Measurements from ENCODE around the gene SQSTM1.

- TF ChIP-seq USF2 (IDR thresholded peaks at IDR 0.05; ENCODE audit: low read length), result no peak
- TF ChIP-seq SIN3A (conservative IDR thresholded peaks at IDR 0.05 in 1 of 2, IDR thresholded peaks at IDR 0.05 in 1 of 2; ENCODE audit: low read depth in 1 of 2, low read length in 2 of 2), result no peak
- TF ChIP-seq SP1 (IDR thresholded peaks at IDR 0.05; ENCODE audit: low read depth, low read length), result no peak
- no peak for TF ChIP-seq CTCF (IDR thresholded peaks at IDR 0.05; ENCODE audit: control extremely low read depth in 1 of 3, insufficient read depth in 1 of 3, low read depth in 1 of 3, low read length in 3 of 3)
- TF ChIP-seq TAF7 (optimal IDR thresholded peaks at IDR 0.05; ENCODE audit: borderline replicate concordance, low read depth, low read length), result no peak
- TF ChIP-seq POLR2AphosphoS5 (IDR thresholded peaks at IDR 0.05; ENCODE audit: low read depth, low read length), result no peak
- TF ChIP-seq NRF1 (IDR thresholded peaks at IDR 0.05; ENCODE audit: low read depth, low read length), result no peak
- no peak for TF ChIP-seq JUND (IDR thresholded peaks at IDR 0.05; ENCODE audit: low read length)
- TF ChIP-seq CBX5 (IDR thresholded peaks at IDR 0.05; ENCODE audit: low read depth, low read length), result no peak
- TF ChIP-seq TCF12 (IDR thresholded peaks at IDR 0.05; ENCODE audit: low read depth, low read length), result no peak
- TF ChIP-seq EZH2 (IDR thresholded peaks at IDR 0.05; ENCODE audit: low read depth, low read length, severe bottlenecking), result no peak
- TF ChIP-seq EP300 (IDR thresholded peaks at IDR 0.05; ENCODE audit: borderline replicate concordance in 1 of 2, low read depth in 2 of 2, low read length in 2 of 2), result no peak
Observed at GRCh38 chr5:179800696-179801201, 20.0 kb upstream of the SQSTM1 start.

Measured in H1 (cell line).